Measurements from ENCODE around the gene DYNC1H1. TPM values are rescaled to one million over a fixed set of nuclear protein-coding genes. Genes with fewer than 3 reads are reported as not detected.

The DYNC1H1 gene
- total and polyA plus RNA-seq, 2 of the 13 experiments (the other 11 are each of a cell fraction or from before 2014, with no cell fraction given), result 74.4 to 239 TPM

- TF ChIP-seq KDM3A (CRISPR knock-in tag; IDR thresholded peaks at IDR 0.05; ENCODE audit: low read depth), result peak; percentile 27; the same call in 1 of the 2 replicates
- no peak for TF ChIP-seq NR2F6 (IDR thresholded peaks at IDR 0.05)
- TF ChIP-seq NR2F6 (CRISPR knock-in tag; IDR thresholded peaks at IDR 0.05), result peak; percentile 7; the same call in 1 of the 2 replicates
- peak; percentile 23; the same call in 1 of the 2 replicates for TF ChIP-seq THAP7 (CRISPR knock-in tag; IDR thresholded peaks at IDR 0.05)
- TF ChIP-seq ZNF318 (CRISPR knock-in tag; IDR thresholded peaks at IDR 0.05), result no peak
- no peak for TF ChIP-seq ZNF251 (CRISPR knock-in tag; IDR thresholded peaks at IDR 0.05)
- 0 out of 2 replicates have a peak, but pooled peaks have one; percentile 21 for TF ChIP-seq ZSCAN5A (CRISPR knock-in tag; IDR thresholded peaks at IDR 0.05; ENCODE audit: borderline replicate concordance)
- TF ChIP-seq, protein P1, sequence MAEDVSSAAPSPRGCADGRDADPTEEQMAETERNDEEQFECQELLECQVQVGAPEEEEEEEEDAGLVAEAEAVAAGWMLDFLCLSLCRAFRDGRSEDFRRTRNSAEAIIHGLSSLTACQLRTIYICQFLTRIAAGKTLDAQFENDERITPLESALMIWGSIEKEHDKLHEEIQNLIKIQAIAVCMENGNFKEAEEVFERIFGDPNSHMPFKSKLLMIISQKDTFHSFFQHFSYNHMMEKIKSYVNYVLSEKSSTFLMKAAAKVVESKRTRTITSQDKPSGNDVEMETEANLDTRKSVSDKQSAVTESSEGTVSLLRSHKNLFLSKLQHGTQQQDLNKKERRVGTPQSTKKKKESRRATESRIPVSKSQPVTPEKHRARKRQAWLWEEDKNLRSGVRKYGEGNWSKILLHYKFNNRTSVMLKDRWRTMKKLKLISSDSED (CRISPR knock-in tag; IDR thresholded peaks at IDR 0.05), result no peak
- no peak for TF ChIP-seq PLSCR1 (CRISPR knock-in tag; IDR thresholded peaks at IDR 0.05; ENCODE audit: borderline replicate concordance)
- TF ChIP-seq, protein P2, sequence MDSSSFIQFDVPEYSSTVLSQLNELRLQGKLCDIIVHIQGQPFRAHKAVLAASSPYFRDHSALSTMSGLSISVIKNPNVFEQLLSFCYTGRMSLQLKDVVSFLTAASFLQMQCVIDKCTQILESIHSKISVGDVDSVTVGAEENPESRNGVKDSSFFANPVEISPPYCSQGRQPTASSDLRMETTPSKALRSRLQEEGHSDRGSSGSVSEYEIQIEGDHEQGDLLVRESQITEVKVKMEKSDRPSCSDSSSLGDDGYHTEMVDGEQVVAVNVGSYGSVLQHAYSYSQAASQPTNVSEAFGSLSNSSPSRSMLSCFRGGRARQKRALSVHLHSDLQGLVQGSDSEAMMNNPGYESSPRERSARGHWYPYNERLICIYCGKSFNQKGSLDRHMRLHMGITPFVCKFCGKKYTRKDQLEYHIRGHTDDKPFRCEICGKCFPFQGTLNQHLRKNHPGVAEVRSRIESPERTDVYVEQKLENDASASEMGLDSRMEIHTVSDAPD (CRISPR knock-in tag; IDR thresholded peaks at IDR 0.05), result no peak
- 0 out of 2 replicates have a peak, but pooled peaks have one; percentile 46 for TF ChIP-seq ZNF562 (CRISPR knock-in tag; IDR thresholded peaks at IDR 0.05; ENCODE audit: borderline replicate concordance)
These were observed at the start of gene DYNC1H1 (continued) for GRCh38 chr14:101964297-101965180.
